GM23248 (cell line): ENCODE data around the gene SERPINA12. TPM values are rescaled to one million over a fixed set of nuclear protein-coding genes. Genes with fewer than 3 reads are reported as not detected.
A peak's percentile ranks its signal among the peaks of the same experiment; 100 is the strongest.

Experiments used
- DNase-seq: peaks from one replicate; pipeline ENCODE4 v3.0.0-alpha.2; 2015
- H2AFZ ChIP-seq: fragments of 200-600 bp; sonication (generic); 2 replicates; pipeline ENCODE4 v1.6.1; 2016; ENCODE audit warnings: antibody characterized with exemption
- H3F3A ChIP-seq: fragments of 200-600 bp; sonication (generic); 2 replicates; pipeline ENCODE4 v1.6.1; 2016; ENCODE audit warnings: mild to moderate bottlenecking, antibody characterized with exemption, mixed run types; ENCODE audit not compliant: insufficient read depth
- H3K27ac ChIP-seq: fragments of 200-600 bp; sonication (generic); 2 replicates; pipeline ENCODE4 v1.5.1; 2016; ENCODE audit warnings: mild to moderate bottlenecking
- H3K27me3 ChIP-seq: fragments of 200-600 bp; sonication (generic); replicated peaks from 2 replicates; pipeline ENCODE4 v1.6.1; 2016; ENCODE audit warnings: mild to moderate bottlenecking; ENCODE audit not compliant: insufficient read depth
- H3K36me3 ChIP-seq: fragments of 200-600 bp; sonication (generic); 2 replicates; pipeline ENCODE4 v1.6.1; 2016; ENCODE audit warnings: low read depth, mild to moderate bottlenecking
- H3K4me1 ChIP-seq: fragments of 200-600 bp; sonication (generic); 2 replicates; pipeline ENCODE4 v1.6.1; 2016; ENCODE audit warnings: mild to moderate bottlenecking; ENCODE audit not compliant: insufficient read depth
- H3K4me2 ChIP-seq: fragments of 200-600 bp; sonication (generic); one replicate; pipeline ENCODE4 v1.6.1; 2016; ENCODE audit warnings: mild to moderate bottlenecking; ENCODE audit not compliant: unreplicated experiment
- H3K4me3 ChIP-seq: fragments of 200-600 bp; sonication (generic); 2 replicates; pipeline ENCODE4 v1.5.1; 2016; ENCODE audit warnings: mild to moderate bottlenecking
- H3K79me2 ChIP-seq: fragments of 200-600 bp; sonication (generic); 2 replicates; pipeline ENCODE4 v1.6.1; 2016; ENCODE audit warnings: mild to moderate bottlenecking; ENCODE audit not compliant: insufficient read depth
- H3K9ac ChIP-seq: fragments of 200-600 bp; sonication (generic); 2 replicates; pipeline ENCODE4 v1.6.1; 2016; ENCODE audit warnings: mild to moderate bottlenecking
- H3K9me2 ChIP-seq: fragments of 200-600 bp; sonication (generic); 2 replicates; pipeline ENCODE4 v1.6.1; 2016; ENCODE audit warnings: mixed run types, mild to moderate bottlenecking, moderate library complexity; ENCODE audit not compliant: insufficient read depth
- H3K9me3 ChIP-seq: fragments of 200-600 bp; sonication (generic); one replicate; pipeline ENCODE4 v1.6.1; 2017; ENCODE audit warnings: low read depth
- H4K20me1 ChIP-seq: fragments of 200-600 bp; sonication (generic); 2 replicates; pipeline ENCODE4 v1.6.0; 2016; ENCODE audit not compliant: insufficient read depth
- EZH2 ChIP-seq: fragments of 200-600 bp; sonication (generic); IDR thresholded peaks from 2 replicates; pipeline ENCODE4 v1.6.1; 2018; ENCODE audit warnings: antibody characterized with exemption, mild to moderate bottlenecking; ENCODE audit not compliant: insufficient read depth, poor library complexity, severe bottlenecking
- EZH2phosphoT487 ChIP-seq: fragments of 200-600 bp; sonication (generic); IDR thresholded peaks from 2 replicates; pipeline ENCODE4 v1.6.1; 2018; ENCODE audit warnings: antibody characterized with exemption, moderate library complexity, mild to moderate bottlenecking, low read depth; ENCODE audit not compliant: insufficient read depth
- WGBS, 2 experiments: methylation state at CpG; one replicate each; pipeline ENCODE4 v1.1.6; 2015 to 2017; ENCODE audit warnings: low lambda C conversion rate in 2 of 2, low coverage in 1 of 2; ENCODE audit errors: missing lambda C conversion rate in 2 of 2; 5-methylcytosine and 5-hydroxymethylcytosine counted together
- in situ Hi-C: fragments of 300-500 bp; cut with MboI; formaldehyde crosslinking; loops from 2 replicates; pipeline ENCODE4 v1.15.0; 2020
- polyA plus RNA-seq: library from polyadenylated mRNA; unstranded; fragments of >200 nt; fragmentation: Nextera tagmentation; extraction: Ambion mirVana; gene quantifications from 2 replicates; pipeline ENCODE4 v1.2.1, GENCODE V29; 2016
- total RNA-seq: library from RNA; depleted of rRNA; stranded (reverse); fragments of >200 nt; shearing (Covaris generic); gene quantifications from 2 replicates; pipeline ENCODE4 v1.2.3, GENCODE V29; 2014

Gene SERPINA12
- total and polyA plus RNA-seq, 2 experiments from 2014 or later: not detected

GRCh38 chr14:94494085-94494484 is 15.2 kb downstream of the SERPINA12 start:
- Histone ChIP-seq H3K9ac (no peak overlapping the region), H4K20me1 (no peaks in the 10 kb centered on the region), H3K4me2 (no peak overlapping the region), H3K27me3 (peaks cover 13% of the 10 kb centered on the region; the same call in 1 of the 2 replicates), H3K9me2 (no peaks in the 10 kb centered on the region), H3F3A (no peaks in the 10 kb centered on the region), H3K79me2 (no peaks in the 10 kb centered on the region), H3K27ac (no peak overlapping the region), H3K9me3 (no peaks in the 10 kb centered on the region), H3K36me3 (no peaks in the 10 kb centered on the region), H2AFZ (no peak overlapping the region), H3K4me1 (no peaks in the 10 kb centered on the region), H3K4me3 (no peak overlapping the region)
- no peak for DNase-seq
- 32 to 45% methylated on average over 4 of the region's 4 CpGs for WGBS, 2 experiments
- in situ Hi-C loops: no loop called here
- TF ChIP-seq EZH2 (no peak), EZH2phosphoT487 (no peak)

GRCh38 chr14:94491511-94491910 is 17.8 kb downstream of the SERPINA12 start:
- 43 to 47% methylated on average over 4 of the region's 4 CpGs for whole genome bisulfite sequencing, 2 experiments
- H3F3A ChIP-seq: no peaks in the 10 kb centered on the region
- in situ Hi-C loops: no loop called here
- H3K9me2 ChIP-seq: no peaks in the 10 kb centered on the region
- TF ChIP-seq EZH2: no peak
- H3K9me3 ChIP-seq: no peaks in the 10 kb centered on the region
- no peak overlapping the region for H3K4me3 ChIP-seq
- H3K27me3 ChIP-seq: peaks cover 17% of the 10 kb centered on the region
- no peaks in the 10 kb centered on the region for H3K36me3 ChIP-seq
- no peaks in the 10 kb centered on the region for H4K20me1 ChIP-seq
- no peak for DNase-seq
- no peak overlapping the region for H3K9ac ChIP-seq
- no peak overlapping the region for H3K27ac ChIP-seq
- no peak overlapping the region for H3K4me2 ChIP-seq
- no peaks in the 10 kb centered on the region for H3K79me2 ChIP-seq
- H3K4me1 ChIP-seq: no peaks in the 10 kb centered on the region
- H2AFZ ChIP-seq: no peak overlapping the region

- H3F3A ChIP-seq: no peaks in the 10 kb centered on the region
- H3K9me3 ChIP-seq: no peaks in the 10 kb centered on the region
- in situ Hi-C loops: no loop called here
- DNase-seq: no peak
- H4K20me1 ChIP-seq: no peaks in the 10 kb centered on the region
- H3K9ac ChIP-seq: no peak overlapping the region
- H3K79me2 ChIP-seq: no peaks in the 10 kb centered on the region
- no peaks in the 10 kb centered on the region for H3K36me3 ChIP-seq
- H3K4me2 ChIP-seq: no peak overlapping the region
- peaks cover 17% of the 10 kb centered on the region for H3K27me3 ChIP-seq
- H3K27ac ChIP-seq: no peak overlapping the region
- no peak overlapping the region for H2AFZ ChIP-seq
- TF ChIP-seq EZH2phosphoT487 (no peak), EZH2 (no peak)
- WGBS, 2 experiments: 61 to 64% methylated on average over 11 of the region's 11 CpGs
- no peaks in the 10 kb centered on the region for H3K9me2 ChIP-seq
- H3K4me1 ChIP-seq: no peaks in the 10 kb centered on the region; the same call in 1 of the 2 replicates
- no peak overlapping the region for H3K4me3 ChIP-seq
These were observed 19.9 kb downstream of the SERPINA12 start for GRCh38 chr14:94489336-94489735.

DNA sequence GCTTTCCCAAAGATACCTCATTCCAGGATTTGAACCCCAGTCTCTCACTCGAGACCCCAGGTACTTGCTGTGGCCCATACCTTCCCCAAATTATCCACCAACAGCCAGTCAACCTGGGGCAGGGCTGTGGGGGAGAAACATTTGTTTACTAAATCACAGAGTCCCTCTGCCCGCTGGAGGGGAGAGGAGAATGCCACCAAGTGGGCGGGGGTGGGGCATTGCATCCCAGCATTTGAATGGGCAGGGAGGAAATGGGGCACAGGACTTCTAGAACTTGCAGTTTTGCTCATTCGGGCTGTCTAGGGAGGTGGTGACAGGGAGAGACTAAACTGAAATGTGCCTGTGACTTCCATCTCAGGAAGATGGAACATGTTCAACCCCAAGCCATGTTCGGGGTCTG is 22.4 kb downstream of the SERPINA12 start:
- H3K4me3 ChIP-seq: no peak overlapping the region
- no peaks in the 10 kb centered on the region for H3K79me2 ChIP-seq
- 14 to 16% methylated on average over 4 to 5 of the region's 5 CpGs for WGBS, 2 experiments
- peaks cover 1% of the 10 kb centered on the region for H3K4me1 ChIP-seq
- H3K27me3 ChIP-seq: peaks cover 17% of the 10 kb centered on the region
- H3K36me3 ChIP-seq: no peaks in the 10 kb centered on the region
- H3K9ac ChIP-seq: no peak overlapping the region
- in situ Hi-C loops: no loop called here
- no peaks in the 10 kb centered on the region for H3F3A ChIP-seq
- TF ChIP-seq EZH2phosphoT487 (no peak), EZH2 (no peak)
- H4K20me1 ChIP-seq: no peaks in the 10 kb centered on the region
- DNase-seq: no peak
- H3K4me2 ChIP-seq: no peak overlapping the region
- no peaks in the 10 kb centered on the region for H3K9me2 ChIP-seq
- no peaks in the 10 kb centered on the region for H3K9me3 ChIP-seq
- no peak overlapping the region for H3K27ac ChIP-seq
- peak overlapping the region; percentile 59; the same call in 1 of the 2 replicates for H2AFZ ChIP-seq
